HUES6 (cell line): ENCODE results near the gene ERBB4.
A peak's percentile ranks its signal among the peaks of the same experiment; 100 is the strongest.

Source experiments
- H3K27ac ChIP-seq: 2 replicates; pipeline ENCODE4 v1.7.0; 2013; ENCODE audit warnings: low read depth, mild to moderate bottlenecking, low read length, inconsistent platforms
- H3K27me3 ChIP-seq: 2 replicates; pipeline ENCODE4 v1.6.1; 2013; ENCODE audit warnings: low read length; ENCODE audit not compliant: control insufficient read depth, insufficient read depth
- H3K36me3 ChIP-seq: 2 replicates; pipeline ENCODE4 v1.6.1; 2013; ENCODE audit warnings: low read length; ENCODE audit not compliant: control insufficient read depth, insufficient read depth
- H3K4me1 ChIP-seq: 2 replicates; pipeline ENCODE4 v1.6.1; 2013; ENCODE audit warnings: low read length; ENCODE audit not compliant: control insufficient read depth, insufficient read depth
- H3K4me3 ChIP-seq: 2 replicates; pipeline ENCODE4 v1.5.1; 2013; ENCODE audit warnings: low read depth, low read length
- H3K9ac ChIP-seq: one replicate; pipeline ENCODE4 v1.6.1; 2013; ENCODE audit warnings: mild to moderate bottlenecking, low read length
- H3K9me3 ChIP-seq: 2 replicates; pipeline ENCODE4 v1.6.1; 2013; ENCODE audit warnings: low read depth, low read length; ENCODE audit not compliant: control insufficient read depth, insufficient read depth

Gene ERBB4

DNA sequence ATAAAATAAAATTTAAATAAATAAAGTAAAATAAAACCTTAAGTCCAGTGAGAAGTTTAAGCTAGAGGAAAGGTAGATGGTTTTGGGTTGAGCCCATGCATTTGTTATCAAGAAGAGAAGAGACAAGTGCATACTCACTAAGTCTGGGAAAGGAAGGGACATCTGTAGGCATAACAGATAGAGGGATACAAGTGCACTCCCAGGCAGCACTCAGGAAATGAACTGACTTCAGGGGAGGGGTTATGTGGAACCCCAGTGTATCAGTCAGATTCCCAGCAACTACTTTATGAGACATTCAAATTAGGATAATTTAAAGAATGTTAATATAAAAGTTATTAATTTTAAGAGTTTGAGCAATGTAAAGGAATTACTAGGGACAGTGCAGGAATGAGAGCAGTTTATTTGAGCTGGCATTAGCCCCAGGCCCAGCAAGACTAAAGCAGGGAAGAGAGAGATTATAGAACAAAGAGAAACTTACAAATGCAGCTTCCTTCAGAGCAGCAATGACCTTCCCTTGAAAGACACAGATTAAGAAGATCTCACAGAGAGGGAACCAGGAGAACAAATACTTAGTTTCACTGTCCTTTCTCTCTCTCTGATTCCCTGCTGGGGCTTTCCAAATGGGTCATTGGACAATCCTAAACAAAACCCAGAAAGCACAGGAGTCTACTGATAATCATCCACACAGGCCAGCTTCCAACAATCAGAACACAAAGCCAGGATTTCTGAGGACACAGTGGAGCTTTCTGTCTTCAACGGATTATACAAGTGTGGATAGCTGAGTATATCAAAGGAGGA lies 109.7 kb downstream of the ERBB4 start:
- no peak overlapping the region for H3K9ac ChIP-seq
- no peaks in the 10 kb centered on the region for H3K36me3 ChIP-seq
- no peak overlapping the region for H3K4me3 ChIP-seq
- H3K9me3 ChIP-seq: no peaks in the 10 kb centered on the region
- peak overlapping the region; percentile 63; the same call in 1 of the 2 replicates for H3K27ac ChIP-seq
- no peaks in the 10 kb centered on the region for H3K27me3 ChIP-seq
- peaks cover 32% of the 10 kb centered on the region for H3K4me1 ChIP-seq

DNA sequence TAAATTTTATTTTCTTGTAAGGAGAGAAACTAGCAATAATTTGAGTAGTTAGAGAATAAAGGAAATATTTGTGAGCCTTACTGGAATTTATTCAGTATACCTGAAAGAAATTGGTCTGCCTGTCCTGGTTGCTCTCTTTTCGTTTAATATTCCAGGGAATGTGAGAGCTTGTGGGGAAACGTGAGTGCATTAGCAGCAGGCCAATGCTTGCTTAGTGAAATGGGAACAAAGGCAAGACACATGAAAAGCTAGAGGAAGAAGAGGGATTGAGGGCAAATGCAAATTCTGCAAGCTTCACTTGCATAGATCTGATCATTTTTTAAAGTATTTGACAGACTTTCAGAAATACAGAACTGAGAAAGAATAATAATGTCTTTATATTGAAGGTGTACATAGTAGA lies 111.0 kb downstream of the ERBB4 start:
- no peaks in the 10 kb centered on the region for H3K27me3 ChIP-seq
- H3K4me3 ChIP-seq: no peak overlapping the region
- no peak overlapping the region for H3K27ac ChIP-seq
- H3K4me1 ChIP-seq: peaks cover 32% of the 10 kb centered on the region
- no peak overlapping the region for H3K9ac ChIP-seq
- H3K36me3 ChIP-seq: no peaks in the 10 kb centered on the region
- H3K9me3 ChIP-seq: no peaks in the 10 kb centered on the region

DNA sequence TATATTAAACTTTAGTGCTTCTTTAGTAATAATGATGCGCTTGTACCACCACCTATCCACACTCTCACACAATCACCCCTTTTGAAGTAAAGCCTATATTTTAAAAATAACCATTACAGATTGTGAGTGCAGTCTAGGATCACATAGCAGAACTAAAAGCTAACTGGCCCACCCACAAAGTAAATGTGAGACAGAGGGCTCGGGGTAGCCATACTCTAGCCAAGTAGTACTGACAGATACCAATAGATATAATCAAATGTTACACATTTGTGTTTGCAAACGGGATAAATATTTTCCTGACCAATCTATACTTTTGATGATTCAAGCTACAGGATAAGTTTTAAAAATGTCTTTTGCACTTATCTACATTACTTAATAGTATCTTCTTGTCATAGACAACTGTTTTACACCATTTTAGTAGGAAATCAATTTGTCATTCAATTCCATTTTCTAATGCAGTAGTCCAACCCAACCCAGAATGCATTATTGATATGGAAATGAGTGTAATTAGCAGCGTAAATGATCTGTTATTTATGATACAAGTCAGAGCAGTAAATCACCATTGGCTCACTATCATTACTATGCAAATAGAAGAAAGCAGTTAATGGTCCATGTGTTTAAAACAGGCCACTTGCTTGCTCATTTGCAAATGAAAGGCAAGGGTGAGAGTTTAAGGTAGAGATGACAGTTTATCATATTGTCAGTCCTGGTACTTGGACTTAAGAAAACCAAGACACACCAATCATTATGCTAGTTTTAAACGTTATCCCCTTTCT lies 111.8 kb downstream of the ERBB4 start:
- H3K4me3 ChIP-seq: 0 out of 2 replicates have a peak overlapping the region, but pooled peaks have one; percentile 7
- peaks cover 32% of the 10 kb centered on the region for H3K4me1 ChIP-seq
- H3K27ac ChIP-seq: no peak overlapping the region
- no peaks in the 10 kb centered on the region for H3K36me3 ChIP-seq
- no peaks in the 10 kb centered on the region for H3K27me3 ChIP-seq
- H3K9me3 ChIP-seq: no peaks in the 10 kb centered on the region
- no peak overlapping the region for H3K9ac ChIP-seq

DNA sequence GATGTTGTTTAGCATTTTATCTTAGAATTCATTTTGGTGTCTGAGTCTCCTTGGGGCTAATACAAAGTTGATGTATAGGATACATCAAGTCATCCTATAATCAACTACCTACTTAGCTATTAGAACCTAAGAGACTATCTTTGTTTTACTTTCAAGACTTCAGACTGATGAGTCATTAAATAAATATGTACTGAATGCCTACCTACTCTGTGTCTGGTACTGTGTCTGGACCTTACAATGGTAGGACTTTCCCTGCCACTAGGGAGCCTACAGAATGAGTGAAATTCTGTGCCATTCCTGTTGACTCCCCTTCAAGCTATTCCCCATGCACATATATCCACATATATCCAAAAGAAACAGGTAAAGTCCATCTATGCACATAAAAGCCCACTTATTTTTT lies 114.5 kb downstream of the ERBB4 start:
- Histone ChIP-seq H3K9me3 (no peaks in the 10 kb centered on the region), H3K27ac (no peak overlapping the region)

DNA sequence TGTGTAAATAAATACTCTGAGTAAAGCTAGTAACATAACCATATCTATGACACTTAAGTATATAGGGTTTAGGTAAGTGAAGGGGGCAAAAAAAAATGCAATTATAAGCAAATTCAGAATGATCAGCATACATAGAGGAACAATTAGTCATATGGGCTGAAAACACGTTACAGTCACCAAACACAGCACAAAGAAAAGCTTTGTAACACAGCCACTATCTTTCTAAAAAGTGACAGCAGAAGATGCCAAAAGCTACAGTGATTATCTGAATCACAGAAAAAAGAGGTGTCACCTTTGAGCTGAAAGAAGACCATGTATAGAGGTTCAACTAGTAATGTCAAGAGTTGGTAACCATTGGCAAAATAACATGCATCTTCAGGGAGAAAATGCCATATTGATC lies 115.5 kb downstream of the ERBB4 start:
- Histone ChIP-seq H3K36me3 (no peaks in the 10 kb centered on the region), H3K4me3 (no peak overlapping the region), H3K27ac (no peak overlapping the region), H3K9ac (no peak overlapping the region), H3K4me1 (peaks cover 17% of the 10 kb centered on the region), H3K27me3 (no peaks in the 10 kb centered on the region), H3K9me3 (no peaks in the 10 kb centered on the region)

More for the DNA sequence above, 114.5 kb downstream of the ERBB4 start:
- peaks cover 26% of the 10 kb centered on the region for H3K4me1 ChIP-seq
- H3K36me3 ChIP-seq: no peaks in the 10 kb centered on the region
- no peak overlapping the region for H3K4me3 ChIP-seq
- H3K9ac ChIP-seq: no peak overlapping the region
- no peaks in the 10 kb centered on the region for H3K27me3 ChIP-seq

DNA sequence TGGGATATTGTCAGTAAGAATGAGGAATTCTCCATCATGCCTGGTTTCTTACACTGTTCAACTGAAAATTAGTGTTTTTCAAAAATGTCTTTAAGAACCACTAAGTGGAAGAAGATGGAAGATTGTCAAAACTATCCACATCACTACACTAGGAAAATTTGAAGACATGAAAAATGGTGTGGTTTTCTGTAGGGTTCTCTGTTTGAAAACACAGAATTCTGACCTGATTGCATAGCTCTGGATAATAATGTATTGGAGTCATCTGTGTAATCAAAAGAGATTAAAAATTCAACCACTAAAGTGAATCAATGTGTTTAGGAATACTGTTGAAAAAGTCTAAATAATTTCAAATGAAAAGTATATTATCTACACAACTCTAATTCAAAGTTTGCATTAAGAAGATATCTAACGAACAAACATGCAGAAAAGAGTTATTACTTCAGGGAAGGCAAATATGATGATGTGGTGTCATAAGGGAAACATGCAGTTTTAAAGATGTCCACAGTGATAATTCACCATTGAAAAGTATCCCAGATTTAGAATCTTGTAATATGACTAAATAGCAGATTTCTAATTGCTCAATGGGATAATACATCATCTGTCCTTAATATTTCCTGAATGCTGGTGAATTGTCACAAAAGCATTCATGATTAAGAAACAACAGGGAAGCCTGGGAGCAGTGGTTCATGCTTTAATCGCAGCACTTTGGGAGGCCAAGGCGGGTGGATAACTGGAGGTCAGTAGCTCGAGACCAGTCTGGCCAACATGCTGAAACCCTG lies 116.9 kb downstream of the ERBB4 start:
- H3K27ac ChIP-seq: no peak overlapping the region
- no peaks in the 10 kb centered on the region for H3K9me3 ChIP-seq
- no peak overlapping the region for H3K4me3 ChIP-seq
- no peak overlapping the region for H3K9ac ChIP-seq
- H3K4me1 ChIP-seq: peaks cover 4% of the 10 kb centered on the region
- no peaks in the 10 kb centered on the region for H3K27me3 ChIP-seq
- no peaks in the 10 kb centered on the region for H3K36me3 ChIP-seq

DNA sequence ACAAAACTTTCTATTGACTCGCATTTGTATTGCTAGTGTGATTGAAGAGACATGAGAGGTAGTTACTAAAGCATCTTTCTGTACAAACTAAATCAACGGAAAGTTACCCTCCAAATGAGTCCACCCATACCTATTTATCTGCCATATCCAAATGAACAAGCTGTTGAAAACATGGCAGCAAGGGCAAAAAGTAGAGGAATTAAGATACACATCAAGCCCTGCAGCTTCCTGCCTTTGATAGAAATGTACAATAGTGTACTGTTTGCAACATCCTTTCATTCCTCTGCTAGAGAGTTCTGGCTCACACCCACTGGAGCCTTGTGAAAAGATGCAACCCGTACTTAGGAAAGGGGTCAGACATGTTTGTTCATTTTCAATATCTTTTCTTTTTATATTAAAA lies 122.5 kb downstream of the ERBB4 start:
- no peaks in the 10 kb centered on the region for H3K36me3 ChIP-seq
- H3K9me3 ChIP-seq: no peaks in the 10 kb centered on the region
- H3K4me3 ChIP-seq: no peak overlapping the region
- H3K4me1 ChIP-seq: no peaks in the 10 kb centered on the region
- no peak overlapping the region for H3K27ac ChIP-seq
- no peaks in the 10 kb centered on the region for H3K27me3 ChIP-seq
- H3K9ac ChIP-seq: no peak overlapping the region

DNA sequence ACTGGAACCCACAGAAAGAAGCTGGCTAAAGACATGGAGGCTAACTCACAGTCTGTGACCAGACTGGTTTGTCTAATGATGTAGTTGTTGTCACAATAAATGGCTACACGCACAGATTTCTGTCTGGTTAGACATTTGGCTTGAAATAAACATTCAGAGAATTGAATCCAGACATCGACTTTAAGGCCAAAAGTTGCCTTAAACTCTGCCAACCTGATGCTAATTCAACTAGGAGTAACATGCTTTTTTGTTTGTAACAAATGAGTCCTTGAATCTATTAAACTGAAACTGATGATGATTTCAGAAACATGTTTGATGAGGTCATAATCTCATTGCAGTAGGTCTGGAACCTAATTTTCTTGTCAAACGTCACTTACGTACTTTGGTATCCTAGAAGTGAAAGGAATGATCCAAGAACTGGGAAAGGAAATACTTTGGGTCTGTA lies 123.8 kb downstream of the ERBB4 start:
- no peaks in the 10 kb centered on the region for H3K4me1 ChIP-seq

DNA sequence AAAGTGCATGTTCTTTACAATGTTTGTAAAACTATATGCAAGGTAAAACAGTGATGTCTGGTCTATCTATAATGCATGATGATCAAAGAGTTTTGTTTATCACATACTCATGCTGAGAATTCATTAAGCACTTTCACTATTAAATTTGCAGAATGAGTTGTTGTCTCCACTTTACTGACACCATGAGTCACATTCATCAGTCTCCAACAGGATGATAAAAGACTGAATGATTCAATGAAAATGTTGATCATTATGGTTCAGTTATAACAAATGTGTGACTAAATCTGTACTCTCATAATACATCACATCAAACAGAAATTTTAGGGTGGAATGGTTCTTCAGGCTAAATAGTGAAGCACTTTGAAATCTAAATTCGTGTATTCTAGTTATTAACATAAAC lies 129.0 kb downstream of the ERBB4 start:
- no peak overlapping the region for H3K4me3 ChIP-seq
- no peaks in the 10 kb centered on the region for H3K9me3 ChIP-seq
- no peaks in the 10 kb centered on the region for H3K4me1 ChIP-seq
- no peaks in the 10 kb centered on the region for H3K36me3 ChIP-seq
- no peaks in the 10 kb centered on the region for H3K27me3 ChIP-seq
- no peak overlapping the region for H3K9ac ChIP-seq
- no peak overlapping the region for H3K27ac ChIP-seq

More for the DNA sequence above, 123.8 kb downstream of the ERBB4 start:
- no peak overlapping the region for H3K9ac ChIP-seq
- no peaks in the 10 kb centered on the region for H3K36me3 ChIP-seq
- no peaks in the 10 kb centered on the region for H3K27me3 ChIP-seq
- H3K9me3 ChIP-seq: no peaks in the 10 kb centered on the region
- H3K4me3 ChIP-seq: no peak overlapping the region
- no peak overlapping the region for H3K27ac ChIP-seq

DNA sequence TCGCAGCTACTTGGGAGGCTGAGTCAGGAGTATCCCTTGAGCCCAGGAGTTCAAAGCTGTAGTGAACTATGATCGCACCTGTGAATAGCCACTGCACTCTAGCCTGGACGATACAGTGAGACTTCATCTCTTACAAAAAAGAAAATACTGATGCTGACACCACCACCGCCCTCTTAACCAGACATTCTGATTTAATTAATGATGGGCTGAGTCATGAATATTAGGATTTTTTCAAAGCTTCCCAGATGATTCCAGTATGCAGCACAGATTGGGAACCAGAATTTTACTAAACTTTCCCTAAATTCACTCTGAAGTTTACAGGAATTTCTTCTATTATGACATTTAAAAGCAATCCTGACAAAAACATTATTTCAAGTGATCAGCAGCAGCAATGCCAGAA lies 130.1 kb downstream of the ERBB4 start:
- Histone ChIP-seq H3K4me3 (no peak overlapping the region), H3K27ac (no peak overlapping the region), H3K9me3 (no peaks in the 10 kb centered on the region), H3K9ac (no peak overlapping the region), H3K27me3 (no peaks in the 10 kb centered on the region), H3K4me1 (no peaks in the 10 kb centered on the region), H3K36me3 (no peaks in the 10 kb centered on the region)
